Activated effector memory CD4-positive, alpha-beta T cell treated with anti-CD3 and anti-CD28 coated beads, Interleukin-2, amount 50 U/mL, for 16 hours (primary cell): ENCODE results near the gene ADAP1.

ENCODE experiments used
- DNase-seq: peaks from one replicate; pipeline ENCODE4 v3.0.0-alpha.2; 2020

The ADAP1 gene

GRCh38 chr7:988426-988911, 34.0 kb upstream of the ADAP1 start:
- DNase-seq: no peak

- no peak for DNase-seq
Observed at GRCh38 chr7:987909-988308, 33.4 kb upstream of the ADAP1 start.

- DNase-seq: no peak
Observed at GRCh38 chr7:986766-987751, 32.6 kb upstream of the ADAP1 start.

GRCh38 chr7:985915-986741, 31.6 kb upstream of the ADAP1 start:
- DNase-seq: no peak

- no peak for DNase-seq
Observed at GRCh38 chr7:985127-985416, 30.6 kb upstream of the ADAP1 start.

- no peak for DNase-seq
Observed at GRCh38 chr7:984361-985126, 30.1 kb upstream of the ADAP1 start.

- no peak for DNase-seq
Observed at GRCh38 chr7:983616-984071, 29.2 kb upstream of the ADAP1 start.

- DNase-seq: no peak
Observed at GRCh38 chr7:983004-983615, 28.6 kb upstream of the ADAP1 start, which contains the start of gene CYP2W1. Gene CYP2W1, plus strand, starts transcription at chr7:983181. Its CDS starts 31 bp downstream, at chr7:983212.

- DNase-seq: no peak
Observed at GRCh38 chr7:982511-983003, 28.1 kb upstream of the ADAP1 start.

- no peak for DNase-seq
Observed at GRCh38 chr7:981793-982510, 27.5 kb upstream of the ADAP1 start.

- DNase-seq: no peak
Observed at GRCh38 chr7:979886-980571, 25.5 kb upstream of the ADAP1 start.

GRCh38 chr7:979151-979550, 24.7 kb upstream of the ADAP1 start:
- DNase-seq: no peak

- DNase-seq: no peak
Observed at GRCh38 chr7:978416-979091, 24.1 kb upstream of the ADAP1 start.

GRCh38 chr7:978049-978346, 23.5 kb upstream of the ADAP1 start:
- no peak for DNase-seq

- DNase-seq: no peak
Observed at GRCh38 chr7:977326-978048, 23.0 kb upstream of the ADAP1 start.

- DNase-seq: no peak
Observed at GRCh38 chr7:976901-977325, 22.4 kb upstream of the ADAP1 start.

GRCh38 chr7:975702-976473, 21.4 kb upstream of the ADAP1 start:
- no peak for DNase-seq

- DNase-seq: peak; percentile 97
Observed at GRCh38 chr7:974820-975681, 20.6 kb upstream of the ADAP1 start, which contains the start of gene COX19. Gene COX19, minus strand, starts transcription at chr7:975549. Its CDS starts 40 bp downstream, at chr7:975509.
